Measurements from ENCODE around the gene ARAP2.

- TF ChIP-seq CTCF (conservative IDR thresholded peaks at IDR 0.05; ENCODE audit: low read length) (no peak), EZH2phosphoT487 (IDR thresholded peaks at IDR 0.05; ENCODE audit: borderline replicate concordance, low read depth, low read length) (no peak)
These were observed 16.4 kb upstream of the ARAP2 start for GRCh38 chr4:36260731-36261130.
